ENCODE data around the gene ADGRL3. TPM values are rescaled to one million over a fixed set of nuclear protein-coding genes. Genes with fewer than 3 reads are reported as not detected.

ADGRL3 gene
- total and polyA plus RNA-seq, 9 donors, result 0.88 to 9.5 (median 2.5) TPM

DNA sequence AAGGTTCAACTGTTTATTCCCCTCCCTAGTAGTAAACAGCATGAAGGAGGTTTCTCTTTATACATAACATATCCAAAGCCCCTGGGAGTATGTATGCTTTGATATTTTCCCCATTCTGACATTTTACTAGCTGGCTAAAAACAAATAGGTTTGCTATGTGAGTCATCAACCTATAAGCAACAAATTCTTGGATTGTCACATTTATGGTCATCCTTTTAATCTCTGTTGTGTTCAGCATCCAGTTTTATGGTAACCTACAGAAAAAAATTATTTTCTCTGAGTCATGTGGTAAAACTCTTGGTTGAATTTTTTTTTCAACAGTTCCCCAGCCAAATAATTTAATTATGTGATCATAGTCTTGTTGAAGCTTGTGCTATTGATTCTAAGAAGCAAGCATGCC, 734.1 kb downstream of the ADGRL3 start:
- H3K9me3 ChIP-seq, result no peaks in the 10 kb centered on the region
- TF ChIP-seq CTCF (IDR thresholded peaks at IDR 0.05) (no peak), POLR2A (IDR thresholded peaks at IDR 0.05) (no peak), EP300 (IDR thresholded peaks at IDR 0.05) (no peak)

GRCh38 chr4:61938250-61938846, 738.2 kb downstream of the ADGRL3 start:
- WGBS, 3 donors, result 87 to 88% (median 87%) methylated on average over 5 of the region's 5 CpGs
- no peak overlapping the region for H3K4me3 ChIP-seq
- intact Hi-C loops (cut with DNase I), result no loop called here
- DNase-seq, result no peak
- no peaks in the 10 kb centered on the region for H3K27me3 ChIP-seq
- H3K4me1 ChIP-seq (ENCODE audit: insufficient read depth), result no peaks in the 10 kb centered on the region
- no peaks in the 10 kb centered on the region for H3K36me3 ChIP-seq
- H3K27ac ChIP-seq, result no peak overlapping the region
- H3K9me3 ChIP-seq, result no peaks in the 10 kb centered on the region
- TF ChIP-seq POLR2A (IDR thresholded peaks at IDR 0.05), result no peak
- TF ChIP-seq EP300 (IDR thresholded peaks at IDR 0.05), result no peak
- no peak for TF ChIP-seq CTCF (IDR thresholded peaks at IDR 0.05)

More for the DNA sequence above, 734.1 kb downstream of the ADGRL3 start:
- Histone ChIP-seq H3K4me1 (ENCODE audit: insufficient read depth) (no peaks in the 10 kb centered on the region), H3K4me3 (no peak overlapping the region), H3K27ac (no peak overlapping the region), H3K36me3 (no peaks in the 10 kb centered on the region), H3K27me3 (no peaks in the 10 kb centered on the region)
- intact Hi-C loops (cut with DNase I), result no loop called here
- DNase-seq, result no peak

DNA sequence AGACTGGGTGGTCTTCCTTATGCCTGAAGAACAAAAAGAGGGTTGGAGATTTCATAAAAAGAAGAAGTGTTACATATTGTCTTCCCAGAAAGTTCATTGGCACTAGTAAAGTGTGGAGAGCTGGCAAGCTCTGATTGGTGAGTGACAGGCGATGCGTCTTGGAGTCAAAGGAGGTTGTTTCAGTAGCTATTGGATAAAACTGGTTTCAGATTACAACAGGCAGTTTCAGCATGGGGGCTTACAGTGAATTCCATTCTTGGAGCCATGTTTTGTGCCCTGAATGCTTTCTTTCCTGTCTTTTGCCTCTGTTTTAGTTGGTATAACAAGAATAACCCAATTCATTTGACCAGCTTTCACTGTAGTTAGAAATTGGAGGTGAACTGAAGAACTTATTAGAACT, 750.5 kb downstream of the ADGRL3 start:
- WGBS, 3 donors, result 83 to 88% (median 87%) methylated on average over 2 of the region's 2 CpGs
- Histone ChIP-seq H3K4me3 (no peak overlapping the region), H3K9me3 (no peaks in the 10 kb centered on the region), H3K4me1 (ENCODE audit: insufficient read depth) (no peaks in the 10 kb centered on the region), H3K27me3 (no peaks in the 10 kb centered on the region), H3K27ac (no peak overlapping the region), H3K36me3 (no peaks in the 10 kb centered on the region)
- intact Hi-C loops (cut with DNase I), result no loop called here
- no peak for TF ChIP-seq POLR2A (IDR thresholded peaks at IDR 0.05)
- no peak for TF ChIP-seq EP300 (IDR thresholded peaks at IDR 0.05)
- no peak for TF ChIP-seq CTCF (IDR thresholded peaks at IDR 0.05)
- DNase-seq, result no peak

DNA sequence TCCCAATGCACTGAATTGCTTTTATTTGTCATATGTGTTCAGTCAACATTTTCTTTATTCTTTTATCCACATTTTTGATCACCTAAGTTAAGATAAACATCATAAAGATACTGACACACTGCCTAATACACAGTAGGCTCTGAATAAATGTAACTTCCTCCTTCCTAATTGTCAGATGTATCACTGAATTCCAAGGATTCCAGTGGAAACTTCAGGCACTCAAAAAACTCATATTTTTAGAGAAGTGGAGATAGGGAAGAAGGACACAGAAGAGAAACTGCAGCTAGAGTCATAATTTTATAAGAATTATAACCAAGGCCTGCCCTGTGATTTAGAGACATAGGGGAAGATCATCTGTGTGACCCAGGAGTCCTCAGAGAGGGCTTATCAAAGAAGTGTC, 753.3 kb downstream of the ADGRL3 start:
- H3K9me3 ChIP-seq, result no peaks in the 10 kb centered on the region
- intact Hi-C loops (cut with DNase I), result no loop called here
- H3K27me3 ChIP-seq, result no peaks in the 10 kb centered on the region
- no peak for DNase-seq
- H3K4me1 ChIP-seq (ENCODE audit: insufficient read depth), result no peaks in the 10 kb centered on the region
- no peak overlapping the region for H3K4me3 ChIP-seq
- TF ChIP-seq POLR2A (IDR thresholded peaks at IDR 0.05) (no peak), CTCF (IDR thresholded peaks at IDR 0.05) (no peak), EP300 (IDR thresholded peaks at IDR 0.05) (no peak)
- H3K36me3 ChIP-seq, result no peaks in the 10 kb centered on the region
- H3K27ac ChIP-seq, result no peak overlapping the region
